NCI-H524 (cell line): ENCODE results near the gene SPON2.

ENCODE experiments used
- DNase-seq, 2 experiments: peaks; one replicate each; lab custom pipeline; 2025; lab: John Stamatoyannopoulos, UW

The SPON2 gene

DNA sequence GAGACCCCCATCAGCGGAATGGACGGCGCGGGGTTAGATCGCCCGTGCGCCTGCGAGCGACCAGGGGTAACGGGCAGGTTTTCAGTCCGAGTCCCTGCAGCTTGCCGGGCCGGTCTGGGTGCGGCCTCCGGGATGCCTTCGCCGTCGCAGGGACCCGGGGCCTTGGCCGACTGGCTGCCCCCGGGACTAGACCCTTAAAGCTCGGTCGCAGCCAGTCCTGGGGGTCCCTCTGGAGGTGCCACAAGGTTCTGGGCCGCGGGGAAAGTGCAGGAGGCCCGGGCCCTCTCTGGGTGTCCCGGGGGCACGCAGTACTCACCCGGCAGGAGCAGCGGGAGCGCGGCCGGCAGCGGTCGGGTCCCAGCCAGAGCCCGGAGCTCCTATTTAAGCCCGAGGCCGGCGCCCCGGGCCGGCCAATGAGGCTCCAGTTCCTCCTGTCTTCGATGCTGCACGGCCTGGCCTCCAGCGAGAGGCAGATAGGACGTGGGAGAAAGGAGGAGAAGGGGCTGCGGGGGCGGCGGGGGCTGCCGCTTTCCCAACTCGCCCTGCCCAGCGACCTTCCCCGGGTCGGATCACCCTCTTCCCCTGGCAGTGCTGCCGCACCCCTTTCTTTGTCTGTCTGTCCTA lies at the start of gene SPON2:
Gene SPON2, minus strand, starts transcription at position 356 of the 624 bp plus-strand sequence.
- no peak for DNase-seq

DNA sequence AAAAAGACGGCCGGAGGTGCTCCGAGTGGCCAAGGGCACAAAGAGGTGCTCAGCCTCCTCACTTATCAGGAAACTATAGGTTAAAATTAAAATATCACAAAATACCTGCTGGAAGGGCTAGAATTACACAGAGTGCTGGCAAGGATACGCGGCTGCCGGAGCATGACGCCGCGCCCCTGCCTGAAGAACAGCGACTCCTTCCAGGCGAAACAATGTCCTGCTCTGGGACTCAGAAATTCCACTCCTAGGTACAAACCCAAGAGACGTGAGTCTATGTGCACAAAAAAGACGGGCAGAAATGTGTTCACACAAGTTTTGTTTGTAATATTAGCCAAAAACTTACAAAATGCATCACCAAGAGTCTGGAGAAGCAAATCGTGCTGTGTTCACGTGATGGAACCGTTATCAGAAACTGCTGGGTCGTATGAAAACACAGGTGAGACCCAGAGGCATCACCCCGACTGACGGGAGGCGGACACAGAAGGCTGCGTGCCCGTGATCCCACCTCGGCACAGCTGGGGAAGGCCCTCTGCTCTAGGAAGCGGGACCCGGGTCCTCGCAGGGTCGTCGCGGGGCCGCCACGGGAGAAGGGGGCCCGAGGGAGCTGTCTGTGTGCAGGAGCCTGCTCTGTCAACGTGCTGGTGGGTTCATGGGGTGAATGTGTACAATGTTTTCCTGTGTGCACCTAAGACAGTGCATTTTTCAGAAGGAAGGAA lies 48.9 kb upstream of the SPON2 start:
- no peak for DNase-seq

DNA sequence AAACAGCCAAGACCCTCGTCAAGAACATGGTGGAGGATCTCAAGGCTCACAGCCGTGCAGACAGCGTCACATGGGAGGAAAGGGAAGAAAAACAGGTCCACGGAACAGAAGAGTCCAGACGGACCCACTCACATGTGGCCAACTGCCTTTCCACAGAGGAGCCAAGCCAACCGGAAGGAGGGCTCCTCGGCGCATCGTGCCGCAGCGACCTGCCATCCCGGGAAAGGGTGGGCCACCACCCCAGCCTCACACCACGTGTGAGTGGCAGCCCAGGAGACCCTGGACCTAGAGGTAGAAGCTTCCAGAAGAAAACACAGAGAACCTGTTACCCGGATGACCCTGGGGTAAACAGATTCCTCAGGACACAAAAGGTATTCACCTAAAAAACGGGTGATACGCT lies 48.2 kb upstream of the SPON2 start:
- DNase-seq, result no peak

DNA sequence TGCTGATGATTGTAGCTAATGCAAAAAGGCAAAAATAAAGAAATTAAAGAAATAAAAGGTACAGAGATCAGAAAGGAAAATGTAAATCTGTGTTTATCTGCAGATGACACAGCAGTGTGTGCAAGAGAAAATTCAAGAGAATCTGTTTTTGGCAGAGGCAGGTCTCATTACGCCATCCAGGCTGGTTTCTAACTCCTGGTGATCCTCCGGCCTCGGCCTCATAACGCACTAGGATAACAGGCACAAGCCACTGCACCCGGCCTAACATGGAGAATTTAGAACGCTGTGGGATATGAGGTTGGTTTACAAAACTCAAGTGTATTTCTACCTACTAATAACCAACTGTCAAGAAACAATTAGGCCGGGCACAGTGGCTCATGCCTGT lies 47.2 kb upstream of the SPON2 start:
- DNase-seq, result no peak

DNA sequence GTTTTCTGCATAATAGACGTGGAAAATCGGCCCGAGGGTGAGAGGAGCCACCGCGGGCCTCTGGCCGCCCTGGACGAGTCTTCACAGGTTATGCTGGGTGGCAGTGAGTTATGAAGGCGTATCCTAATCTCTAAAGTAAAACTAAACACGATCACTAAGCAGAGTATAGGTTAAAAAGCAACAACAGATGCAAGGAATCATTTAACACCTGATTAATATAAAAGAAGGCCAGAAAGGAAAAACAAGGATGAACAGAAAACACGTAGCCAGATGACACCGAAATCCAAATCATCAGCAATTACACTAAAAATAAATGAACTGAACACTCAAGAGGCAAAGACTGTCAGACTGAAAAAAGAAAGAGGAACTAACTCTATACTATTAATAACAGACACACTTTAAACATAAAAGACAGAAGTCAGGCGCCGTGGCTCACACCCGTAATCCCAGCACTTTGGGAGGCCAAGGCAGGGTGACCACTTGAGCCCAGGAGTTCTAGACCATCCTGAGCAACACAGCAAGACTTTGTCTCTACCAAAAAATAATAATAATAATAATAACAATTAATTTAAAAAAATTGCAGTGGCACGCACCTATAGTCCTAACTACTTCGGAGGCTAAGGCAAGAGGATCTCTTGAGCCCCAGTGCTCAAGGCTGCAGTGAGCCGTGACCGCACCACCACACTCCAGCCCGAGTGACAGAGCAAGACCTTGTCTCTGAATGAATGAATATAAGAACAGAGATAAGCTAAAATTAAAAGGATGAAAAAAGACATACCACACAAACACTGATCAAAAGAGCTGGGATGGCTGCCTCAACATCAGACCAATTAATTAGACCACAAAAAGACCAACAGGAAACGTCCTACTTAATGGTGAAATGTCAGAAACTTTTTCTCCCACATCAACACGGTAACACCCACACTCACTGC lies 46.5 kb upstream of the SPON2 start:
- DNase-seq, result no peak

DNA sequence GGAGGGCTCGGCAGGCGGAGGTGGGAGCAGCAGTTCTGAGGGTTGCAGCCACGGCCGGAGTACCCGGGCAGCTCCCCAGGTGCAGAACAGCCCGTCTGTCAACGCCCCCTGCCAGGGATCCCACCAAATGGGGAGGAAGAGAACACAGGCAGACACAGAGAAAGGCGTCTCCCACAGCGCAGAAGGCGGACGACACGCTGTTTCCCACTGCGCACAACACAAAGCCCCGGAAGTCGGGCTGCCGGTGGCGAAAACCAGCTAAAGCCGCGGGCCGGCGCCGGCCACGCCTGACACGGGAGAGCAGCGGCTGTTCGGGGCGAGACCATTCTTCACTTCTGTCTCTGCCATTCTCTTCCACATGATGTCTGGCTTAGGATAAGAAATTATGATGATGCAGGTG lies 45.0 kb upstream of the SPON2 start:
- no peak for DNase-seq

DNA sequence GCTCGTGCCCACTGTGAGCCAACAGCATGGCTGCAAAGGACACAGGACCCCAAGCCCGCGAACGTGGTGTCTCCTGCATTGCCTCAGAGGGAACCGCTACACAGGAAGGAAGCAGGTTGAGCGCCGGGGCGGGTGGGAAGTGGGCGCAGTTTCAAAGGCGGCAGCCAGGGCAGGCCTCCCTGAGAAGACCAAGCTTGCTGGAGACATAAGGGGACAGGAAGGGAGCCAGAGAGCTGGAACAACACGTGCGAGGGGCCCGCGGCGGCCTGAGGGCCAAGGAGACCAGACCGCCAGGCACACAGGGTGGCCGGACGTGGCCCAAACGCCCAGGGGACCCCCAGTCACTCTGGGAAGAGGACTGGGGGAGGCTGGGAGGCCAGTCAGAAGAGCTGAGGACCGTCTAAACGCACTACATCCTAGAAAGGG lies 44.5 kb upstream of the SPON2 start:
- no peak for DNase-seq

DNA sequence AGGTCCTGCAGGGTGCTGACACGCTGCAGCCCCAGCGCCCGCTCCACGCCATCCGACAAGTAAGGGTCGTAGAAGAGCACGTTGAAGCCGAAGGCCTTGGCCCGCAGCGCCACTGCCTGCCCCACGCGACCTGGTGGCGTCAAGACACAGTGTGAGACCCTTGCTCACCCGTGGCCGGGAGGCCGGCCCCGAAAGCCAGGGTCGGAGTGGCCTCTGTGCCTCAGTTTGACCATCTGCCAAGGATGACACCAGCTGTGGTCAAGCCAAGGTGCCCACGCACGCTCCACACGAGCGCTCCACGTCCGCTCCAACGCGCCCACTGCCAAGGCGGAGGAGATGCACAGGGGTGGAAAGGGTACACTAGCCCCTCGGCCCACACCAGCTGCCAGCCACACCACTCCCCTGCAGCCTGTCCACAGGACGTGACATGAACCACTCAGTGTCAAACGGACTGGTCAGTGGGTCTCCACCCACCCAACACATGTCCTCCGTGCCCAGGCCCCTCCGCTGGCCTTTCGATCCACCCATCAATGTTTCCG lies 43.8 kb upstream of the SPON2 start:
- no peak for DNase-seq

DNA sequence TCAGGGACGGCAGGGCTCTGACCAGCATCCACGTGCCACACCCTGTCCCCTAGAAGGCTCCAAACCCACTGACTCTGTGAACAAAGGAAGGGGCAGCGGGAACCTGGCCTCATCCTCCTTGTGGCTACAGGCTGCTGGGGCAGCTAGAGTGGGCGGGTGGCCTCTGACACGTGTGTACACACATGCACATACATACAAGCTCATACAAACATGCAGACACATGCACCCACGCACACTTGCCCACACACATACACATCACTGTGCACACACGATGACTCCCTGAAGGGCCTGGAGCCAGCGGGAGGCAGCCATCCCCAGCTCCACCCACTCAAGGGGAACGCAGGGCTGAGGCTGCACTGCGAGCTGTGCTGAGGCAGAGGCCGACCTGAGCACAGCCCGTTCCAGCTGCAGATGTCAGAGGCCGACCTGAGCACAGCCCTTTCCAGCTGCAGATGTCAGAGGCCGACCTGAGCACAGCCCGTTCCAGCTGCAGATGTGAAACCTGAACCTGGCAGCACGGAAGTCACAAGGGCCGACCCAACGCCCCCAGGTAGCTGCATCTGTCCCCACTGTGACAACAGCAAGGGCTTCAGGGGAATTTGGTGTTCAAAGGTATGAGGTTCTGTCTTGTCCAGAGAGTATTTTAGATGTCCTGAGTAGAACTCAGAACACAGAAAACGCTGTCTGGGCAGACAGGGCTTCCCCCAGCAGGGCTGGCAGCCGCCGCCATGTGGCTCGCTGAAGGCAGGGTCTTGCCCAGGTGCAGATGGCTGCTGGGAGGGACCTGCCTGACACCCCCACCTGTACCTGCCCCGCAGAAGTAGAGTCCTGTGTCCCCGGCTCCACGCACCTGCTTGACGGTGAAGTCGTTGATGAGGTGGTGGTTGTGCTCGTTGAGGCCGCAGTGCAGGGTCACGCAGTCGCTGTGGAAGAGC lies 43.0 kb upstream of the SPON2 start:
- DNase-seq, result no peak

DNA sequence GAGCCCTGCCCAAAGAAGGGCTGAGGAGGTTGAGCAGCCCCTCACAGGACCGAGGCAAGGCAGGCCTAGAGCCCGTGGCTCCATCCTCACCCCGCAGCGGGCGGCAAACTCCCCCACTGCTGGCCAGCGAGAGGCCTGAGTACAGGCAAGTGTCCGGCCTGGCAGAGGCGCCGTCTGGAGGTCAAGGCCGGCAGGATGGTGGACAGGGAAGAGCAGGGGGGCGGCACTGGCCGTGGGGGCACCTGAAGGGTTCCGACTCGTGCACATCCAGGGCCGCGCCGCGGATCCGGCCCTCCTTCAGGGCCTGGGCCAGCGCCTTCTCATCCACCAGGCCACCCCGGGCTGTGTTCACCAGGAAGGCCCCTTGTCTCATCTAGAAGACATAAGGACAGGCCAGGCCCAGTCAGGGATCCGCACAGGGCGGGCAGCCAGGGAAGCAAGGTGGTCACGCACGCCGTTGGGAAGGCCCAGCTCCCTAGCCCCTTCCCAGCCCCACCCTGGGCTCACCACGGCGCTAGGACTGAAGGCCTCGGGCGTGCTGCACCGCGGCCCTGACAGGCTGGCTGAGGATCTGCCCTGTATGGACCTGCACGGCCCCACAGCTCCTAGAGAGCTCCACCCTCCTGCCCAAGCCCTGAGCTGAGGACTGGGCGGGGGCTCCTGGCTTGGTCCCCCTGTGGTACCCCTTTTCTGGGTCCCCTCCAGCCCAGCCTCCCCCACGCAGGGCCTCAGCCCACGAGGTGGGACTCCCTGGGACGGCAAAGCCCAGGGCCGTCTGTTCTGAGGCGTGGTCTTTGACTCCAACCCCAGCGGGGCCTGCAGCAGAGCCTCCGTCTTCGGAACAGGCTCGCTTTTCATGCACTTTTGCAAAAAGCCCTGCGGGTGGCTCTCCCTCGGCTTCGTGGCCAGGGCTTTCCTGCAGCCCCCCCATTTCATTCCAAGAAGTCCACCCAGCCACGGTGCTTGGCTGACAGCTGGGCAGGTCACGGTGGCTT lies 42.0 kb upstream of the SPON2 start:
- DNase-seq, result no peak

DNA sequence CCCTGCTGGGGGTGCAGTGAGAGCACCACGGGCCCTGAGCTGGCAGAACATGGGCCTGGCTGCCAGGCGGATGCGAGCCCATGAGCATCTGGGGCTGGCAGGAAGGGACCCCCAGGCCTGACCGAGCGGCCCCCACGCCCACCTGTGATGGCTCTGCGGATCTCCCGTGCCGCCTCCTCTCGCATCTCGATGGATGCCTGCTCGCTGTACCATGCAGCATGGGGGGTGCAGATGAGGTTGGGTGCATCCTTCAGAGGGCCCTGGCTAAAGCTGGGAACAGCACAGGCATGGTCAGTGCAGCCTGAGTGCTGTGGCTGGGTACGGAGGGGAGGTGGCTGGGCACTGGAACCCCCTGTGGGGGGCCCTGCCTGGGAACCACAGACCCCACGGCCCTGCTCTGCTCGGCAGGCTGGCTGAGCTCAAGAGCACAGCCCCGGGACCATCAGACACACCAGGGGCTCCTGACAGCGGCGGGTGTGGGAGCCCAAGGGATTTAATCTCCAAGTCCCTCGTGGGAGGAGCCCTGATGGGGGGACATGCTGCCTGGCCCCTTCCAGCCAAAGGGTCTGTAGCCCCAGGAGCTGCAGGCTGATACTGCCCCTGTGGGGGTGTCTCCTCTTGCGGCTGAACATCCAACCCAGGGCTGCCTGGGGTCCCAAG lies 41.1 kb upstream of the SPON2 start:
- no peak for DNase-seq

DNA sequence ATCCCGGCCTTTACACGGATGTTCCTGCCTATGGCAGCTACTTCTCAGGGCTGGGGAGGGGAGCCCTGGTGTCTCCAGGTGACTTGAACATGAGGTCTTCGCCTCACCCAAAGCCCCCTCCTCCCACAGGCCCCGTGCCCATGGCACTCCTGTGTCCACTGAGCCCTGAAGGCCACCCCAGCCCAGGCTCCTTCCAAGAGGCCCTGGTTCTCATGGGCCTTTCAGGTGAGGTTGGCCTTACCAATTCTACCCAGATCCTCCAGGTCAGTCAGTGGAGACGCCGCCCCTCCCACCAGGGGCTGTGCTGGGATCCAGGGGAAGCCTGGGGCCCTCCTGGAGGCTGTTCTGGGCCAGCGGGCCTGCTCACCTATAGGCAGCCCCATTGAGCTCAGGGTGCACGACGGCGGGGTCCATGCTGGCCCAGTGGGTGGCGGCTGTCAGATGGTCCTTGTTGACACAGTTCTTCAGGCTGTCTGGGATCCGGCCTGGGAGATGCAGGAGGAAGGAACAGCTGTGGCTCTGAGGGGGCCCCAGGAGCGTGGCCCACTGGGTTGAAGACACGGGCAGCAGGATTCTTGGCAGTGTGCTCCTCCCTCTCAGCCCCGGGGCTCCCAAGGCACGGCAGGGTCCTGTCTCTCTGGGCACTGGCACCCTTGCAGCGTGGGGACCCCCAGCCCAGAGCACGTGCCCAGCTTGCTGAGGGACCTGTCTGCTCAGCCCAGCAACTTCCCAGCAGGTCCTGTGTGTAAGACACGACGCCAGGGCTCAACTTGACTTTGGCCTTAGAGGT lies 40.4 kb upstream of the SPON2 start:
- DNase-seq, result no peak

DNA sequence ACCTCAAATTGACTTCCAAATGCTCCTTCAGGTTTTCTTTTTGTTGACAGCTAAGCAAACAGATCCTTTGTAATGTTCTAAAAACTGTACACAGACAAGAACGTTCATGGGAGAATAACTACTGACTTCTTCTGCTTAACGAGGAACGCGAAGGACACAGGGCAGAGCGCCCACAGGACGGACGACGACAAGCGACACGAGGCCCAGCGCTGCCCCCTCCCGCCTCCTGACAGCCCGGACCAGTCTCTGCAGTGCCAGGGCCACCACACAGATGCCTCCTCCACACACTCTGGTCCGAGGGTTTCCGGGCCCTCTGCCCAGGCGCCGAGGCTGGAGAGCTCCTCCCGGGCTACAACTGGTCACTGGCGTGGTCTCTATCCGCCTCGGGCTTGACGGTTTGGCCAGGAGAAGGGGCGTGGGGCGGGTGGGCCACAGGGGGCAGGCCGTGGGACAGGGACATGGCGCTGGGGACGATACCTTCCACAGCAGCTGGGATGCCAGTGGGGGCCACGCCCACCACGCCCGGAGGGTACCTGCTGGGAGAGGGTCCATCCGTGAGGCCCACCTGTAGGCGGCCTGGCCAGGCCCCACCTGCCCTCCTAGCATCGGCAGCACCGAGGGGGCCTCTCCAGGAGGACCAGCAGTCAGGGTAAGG lies 39.6 kb upstream of the SPON2 start:
- DNase-seq, result no peak

DNA sequence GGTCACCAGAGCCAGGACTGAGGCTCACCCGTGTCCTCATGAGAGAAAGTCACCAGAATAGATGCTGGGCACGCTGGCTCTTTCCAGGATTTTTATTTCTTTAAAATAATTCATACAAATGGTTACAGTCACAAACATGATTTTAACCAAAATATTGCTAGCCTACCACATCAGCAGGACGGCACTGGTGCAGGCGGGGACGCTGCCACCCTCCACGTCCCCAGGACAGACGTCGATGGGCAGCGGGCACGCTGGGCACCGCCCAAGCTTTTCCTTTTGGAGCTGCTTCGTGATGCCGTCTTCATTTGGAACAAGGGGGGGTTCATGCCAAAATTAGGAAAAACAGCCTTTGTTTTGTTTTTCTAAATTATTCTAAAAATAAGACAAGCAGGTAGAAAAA lies 39.0 kb upstream of the SPON2 start:
- DNase-seq, result no peak

DNA sequence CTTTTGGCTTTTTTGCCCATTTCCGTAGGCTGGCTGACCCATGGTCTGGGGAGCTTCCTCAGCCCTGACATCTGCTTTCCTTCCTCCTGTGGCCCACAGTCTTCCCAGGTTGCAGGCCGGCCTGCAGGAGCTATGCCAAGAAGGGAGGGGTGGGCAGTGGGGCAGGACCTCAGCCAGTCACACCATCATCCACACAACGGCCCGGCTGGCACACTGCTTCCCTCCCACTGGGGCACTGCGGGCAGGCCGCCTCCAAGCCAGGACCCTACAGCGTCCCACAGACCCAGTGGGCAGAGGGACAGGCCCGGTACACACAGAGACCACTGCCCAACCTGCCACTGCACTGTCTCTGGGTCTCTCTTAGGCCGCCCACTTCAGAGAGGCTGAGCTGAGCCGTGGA lies 38.6 kb upstream of the SPON2 start:
- DNase-seq, result no peak

DNA sequence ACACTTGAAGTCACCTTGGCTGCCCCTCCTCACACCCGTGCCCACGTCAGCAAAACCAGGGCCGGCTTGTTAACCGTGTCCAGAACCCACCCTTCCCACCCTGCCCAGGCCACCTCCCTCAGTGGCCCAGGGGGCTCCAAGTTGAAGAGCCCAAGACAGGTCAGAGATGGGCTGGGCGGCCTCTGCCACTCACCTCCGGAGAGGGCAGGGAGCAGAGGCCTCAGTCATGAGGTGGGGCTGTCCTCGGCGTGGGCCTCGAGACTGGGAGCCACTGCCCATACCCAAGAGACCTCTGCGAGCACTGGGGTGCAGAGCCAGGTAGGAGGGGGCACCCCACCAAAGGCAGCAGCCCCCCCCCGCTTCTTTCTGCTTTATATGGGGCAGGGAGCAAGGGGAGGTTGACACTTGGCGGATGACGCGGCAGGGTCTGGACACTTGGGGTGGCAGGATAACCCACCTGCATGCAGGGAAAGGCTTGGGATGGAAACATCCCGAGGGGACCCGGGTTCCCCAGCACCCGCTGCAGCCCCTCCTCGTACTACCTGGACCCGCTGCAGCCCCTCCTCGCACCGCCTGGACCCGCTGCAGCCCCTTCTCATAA lies 38.0 kb upstream of the SPON2 start:
- no peak for DNase-seq

DNA sequence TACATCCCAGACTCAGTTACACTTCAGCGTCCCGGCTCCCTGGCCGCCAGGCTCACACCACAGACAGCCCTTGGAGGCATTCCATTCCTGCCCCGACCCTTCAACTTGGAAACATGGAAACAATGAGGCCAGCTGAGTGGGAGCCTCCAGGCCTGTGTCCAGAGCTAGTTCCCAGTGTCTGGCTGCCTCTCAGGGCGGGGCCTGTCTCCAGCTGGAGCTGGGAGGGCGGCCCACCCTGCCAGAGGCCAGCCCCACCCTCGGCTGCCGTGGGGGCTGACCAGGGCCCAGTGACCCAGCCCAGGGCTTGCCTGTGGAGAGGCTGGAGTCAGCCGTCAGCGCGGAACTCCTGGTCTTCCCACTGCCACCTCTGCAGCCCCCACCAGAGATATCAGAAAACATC lies 37.4 kb upstream of the SPON2 start:
- DNase-seq, result no peak
